ENCODE measurements around the gene LITAF. TPM values are rescaled to one million over a fixed set of nuclear protein-coding genes. Genes with fewer than 3 reads are reported as not detected.
A peak's percentile ranks its signal among the peaks of the same experiment; 100 is the strongest.

LITAF gene
- total RNA-seq, 2 experiments from 2014 or later, result 12.2 to 43.2 TPM

DNA sequence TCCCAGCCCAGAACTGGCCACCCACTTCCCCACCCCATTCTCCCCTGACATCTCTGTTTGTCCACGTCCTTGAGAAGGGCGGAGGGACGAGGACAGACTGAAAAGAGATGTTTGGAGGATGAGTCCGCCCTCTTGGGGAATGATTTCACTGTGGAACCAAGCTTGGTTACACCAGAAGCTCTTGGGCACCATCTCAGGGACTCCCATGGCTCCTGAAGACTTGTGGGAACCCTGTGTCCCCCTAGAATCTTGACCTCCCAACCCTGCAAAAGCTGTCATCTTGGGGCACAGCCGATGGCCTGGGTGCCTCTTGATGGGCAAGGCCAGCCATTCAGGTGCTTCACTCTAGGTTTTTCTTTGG lies 25.9 kb upstream of the LITAF start:
- Histone ChIP-seq H3K4me1 (ENCODE audit: insufficient read depth, low read length, poor library complexity, severe bottlenecking) (peaks cover 47% of the 10 kb centered on the region), H3K27ac (ENCODE audit: low read depth, low read length, poor library complexity, severe bottlenecking) (no peak overlapping the region), H3K4me3 (ENCODE audit: low read depth, low read length, poor library complexity, severe bottlenecking) (no peak overlapping the region), H3K4me2 (ENCODE audit: low read length) (peak overlapping the region; percentile 51; the same call in 1 of the 2 replicates), H3K9me3 (ENCODE audit: low read length) (no peaks in the 10 kb centered on the region), H3K79me2 (ENCODE audit: insufficient read depth, low read depth, low read length) (no peaks in the 10 kb centered on the region), H4K20me1 (ENCODE audit: insufficient read depth, low read length) (no peaks in the 10 kb centered on the region), H3K9me2 (ENCODE audit: insufficient read depth, low read length) (no peaks in the 10 kb centered on the region), H2AFZ (ENCODE audit: low read length) (peak overlapping the region; percentile 39; the same call in 1 of the 2 replicates), H3K36me3 (ENCODE audit: insufficient read depth, low read length) (no peaks in the 10 kb centered on the region)
- CTCF ChIA-PET (ENCODE audit: unreplicated experiment), result interaction anchor here (0.6 kb wide), 1 partner anchor 25 kb away, joined by 4 read pairs; no protein-coding TSS in a partner anchor
- no peak for TF ChIP-seq EZH2phosphoT487 (IDR thresholded peaks at IDR 0.05; ENCODE audit: borderline replicate concordance, low read depth, low read length)
- TF ChIP-seq, protein P1, sequence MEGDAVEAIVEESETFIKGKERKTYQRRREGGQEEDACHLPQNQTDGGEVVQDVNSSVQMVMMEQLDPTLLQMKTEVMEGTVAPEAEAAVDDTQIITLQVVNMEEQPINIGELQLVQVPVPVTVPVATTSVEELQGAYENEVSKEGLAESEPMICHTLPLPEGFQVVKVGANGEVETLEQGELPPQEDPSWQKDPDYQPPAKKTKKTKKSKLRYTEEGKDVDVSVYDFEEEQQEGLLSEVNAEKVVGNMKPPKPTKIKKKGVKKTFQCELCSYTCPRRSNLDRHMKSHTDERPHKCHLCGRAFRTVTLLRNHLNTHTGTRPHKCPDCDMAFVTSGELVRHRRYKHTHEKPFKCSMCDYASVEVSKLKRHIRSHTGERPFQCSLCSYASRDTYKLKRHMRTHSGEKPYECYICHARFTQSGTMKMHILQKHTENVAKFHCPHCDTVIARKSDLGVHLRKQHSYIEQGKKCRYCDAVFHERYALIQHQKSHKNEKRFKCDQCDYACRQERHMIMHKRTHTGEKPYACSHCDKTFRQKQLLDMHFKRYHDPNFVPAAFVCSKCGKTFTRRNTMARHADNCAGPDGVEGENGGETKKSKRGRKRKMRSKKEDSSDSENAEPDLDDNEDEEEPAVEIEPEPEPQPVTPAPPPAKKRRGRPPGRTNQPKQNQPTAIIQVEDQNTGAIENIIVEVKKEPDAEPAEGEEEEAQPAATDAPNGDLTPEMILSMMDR (conservative IDR thresholded peaks at IDR 0.05; ENCODE audit: low read length), result no peak
- intact Hi-C loops (cut with micrococcal nuclease; ENCODE audit: unreplicated experiment), result no loop called here
- no peak for DNase-seq (ENCODE audit: low spot score)
- BruUV-seq (replicated peaks), result no TSS peak
- POLR2A ChIA-PET, result interaction anchor here (1.1 to 1.4 kb wide), 2 partner anchors 19 to 30 kb away, joined by 6 to 11 read pairs; no protein-coding TSS in a partner anchor

DNA sequence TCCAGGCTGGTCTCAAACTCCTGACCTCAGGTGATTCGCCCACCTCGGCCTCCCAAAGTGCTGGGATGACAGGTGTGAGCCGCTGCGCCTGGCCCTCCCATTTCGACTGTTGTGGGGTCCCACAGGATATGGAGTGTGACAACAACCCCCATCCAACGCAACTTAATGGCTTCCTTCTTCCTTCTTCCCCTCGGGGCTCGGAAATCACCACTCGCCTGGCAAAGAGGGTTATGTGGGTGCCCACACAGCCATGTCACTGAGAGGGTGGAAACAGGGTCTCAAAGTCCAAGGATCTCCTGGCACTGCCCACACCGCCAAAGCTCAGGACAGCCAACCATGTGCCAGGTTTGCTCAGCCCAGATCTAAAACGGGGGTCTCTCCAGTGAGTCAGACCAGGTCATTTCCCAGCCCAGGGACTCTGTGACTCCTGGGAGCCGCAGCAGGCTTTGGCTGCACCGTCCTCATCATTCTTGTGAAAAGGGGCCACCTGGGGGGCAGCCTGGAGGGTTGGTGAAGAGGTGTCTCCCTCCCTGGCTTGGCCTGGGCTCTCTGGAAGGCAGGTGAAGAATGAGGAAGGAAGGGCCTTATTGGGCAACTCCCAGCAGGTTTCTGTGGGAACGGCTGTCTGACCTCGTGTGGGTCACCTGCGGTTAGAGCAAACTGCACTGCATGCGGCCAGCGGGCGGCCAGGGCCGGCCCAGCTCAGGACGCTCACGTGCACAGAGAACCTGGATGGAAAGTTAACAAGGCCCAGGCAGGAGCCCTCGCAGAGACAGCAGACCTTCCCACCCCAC lies 25.3 kb upstream of the LITAF start:
- no peaks in the 10 kb centered on the region for H3K9me2 ChIP-seq (ENCODE audit: insufficient read depth, low read length)
- peaks cover 47% of the 10 kb centered on the region for H3K4me1 ChIP-seq (ENCODE audit: insufficient read depth, low read length, poor library complexity, severe bottlenecking)
- intact Hi-C loops (cut with micrococcal nuclease; ENCODE audit: unreplicated experiment), result no loop called here
- no peak overlapping the region for H3K27ac ChIP-seq (ENCODE audit: low read depth, low read length, poor library complexity, severe bottlenecking)
- TF ChIP-seq, protein P1 (conservative IDR thresholded peaks at IDR 0.05; ENCODE audit: low read length), result no peak
- no peak for TF ChIP-seq EZH2phosphoT487 (IDR thresholded peaks at IDR 0.05; ENCODE audit: borderline replicate concordance, low read depth, low read length)
- peak overlapping the region; percentile 39; the same call in 1 of the 2 replicates for H2AFZ ChIP-seq (ENCODE audit: low read length)
- peak overlapping the region; percentile 51; the same call in 1 of the 2 replicates for H3K4me2 ChIP-seq (ENCODE audit: low read length)
- H3K9me3 ChIP-seq (ENCODE audit: low read length), result no peaks in the 10 kb centered on the region
- ChIA-PET CTCF (ENCODE audit: unreplicated experiment) (no interaction called here), POLR2A (interaction anchor here (1.1 to 1.4 kb wide), 2 partner anchors 19 to 30 kb away, joined by 6 to 11 read pairs; no protein-coding TSS in a partner anchor)
- no peak overlapping the region for H3K4me3 ChIP-seq (ENCODE audit: low read depth, low read length, poor library complexity, severe bottlenecking)
- no TSS peak for BruUV-seq (replicated peaks)
- no peaks in the 10 kb centered on the region for H4K20me1 ChIP-seq (ENCODE audit: insufficient read depth, low read length)
- H3K79me2 ChIP-seq (ENCODE audit: insufficient read depth, low read depth, low read length), result no peaks in the 10 kb centered on the region
- no peak for DNase-seq (ENCODE audit: low spot score)
- no peaks in the 10 kb centered on the region for H3K36me3 ChIP-seq (ENCODE audit: insufficient read depth, low read length)

DNA sequence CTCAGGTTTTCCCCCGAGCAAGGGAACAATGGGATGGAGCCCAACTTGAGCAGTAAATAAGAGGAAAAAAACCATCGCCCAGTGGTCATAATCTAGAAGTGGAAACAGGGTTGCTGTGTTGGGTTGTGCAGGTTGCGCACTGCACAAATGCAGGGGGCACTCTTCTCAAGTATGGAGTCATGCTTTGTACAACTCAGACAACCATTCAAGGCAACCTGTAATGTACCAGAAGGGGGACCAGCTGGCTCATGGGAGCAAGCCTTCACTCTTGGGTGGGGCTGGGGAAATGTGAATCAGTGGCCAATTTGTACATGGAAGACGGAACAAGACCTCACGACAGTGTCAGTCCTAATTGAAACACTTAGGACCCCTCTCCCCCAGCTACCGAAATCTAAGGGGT lies 23.9 kb upstream of the LITAF start:
- H3K27ac ChIP-seq (ENCODE audit: low read depth, low read length, poor library complexity, severe bottlenecking), result no peak overlapping the region
- H3K36me3 ChIP-seq (ENCODE audit: insufficient read depth, low read length), result no peaks in the 10 kb centered on the region
- CTCF ChIA-PET (ENCODE audit: unreplicated experiment), result no interaction called here
- POLR2A ChIA-PET, result interaction anchor here (0.7 kb wide), 1 partner anchor 68 kb away, joined by 4 read pairs; no protein-coding TSS in a partner anchor
- H3K9me3 ChIP-seq (ENCODE audit: low read length), result no peaks in the 10 kb centered on the region
- no peak overlapping the region for H2AFZ ChIP-seq (ENCODE audit: low read length)
- no peaks in the 10 kb centered on the region for H3K79me2 ChIP-seq (ENCODE audit: insufficient read depth, low read depth, low read length)
- H3K9me2 ChIP-seq (ENCODE audit: insufficient read depth, low read length), result no peaks in the 10 kb centered on the region
- peaks cover 47% of the 10 kb centered on the region for H3K4me1 ChIP-seq (ENCODE audit: insufficient read depth, low read length, poor library complexity, severe bottlenecking)
- no TSS peak for BruUV-seq (replicated peaks)
- no peak for TF ChIP-seq EZH2phosphoT487 (IDR thresholded peaks at IDR 0.05; ENCODE audit: borderline replicate concordance, low read depth, low read length)
- TF ChIP-seq, protein P1 (conservative IDR thresholded peaks at IDR 0.05; ENCODE audit: low read length), result peak; percentile 58; the same call in 1 of the 2 replicates
- no peak overlapping the region for H3K4me3 ChIP-seq (ENCODE audit: low read depth, low read length, poor library complexity, severe bottlenecking)
- H4K20me1 ChIP-seq (ENCODE audit: insufficient read depth, low read length), result no peaks in the 10 kb centered on the region
- intact Hi-C loops (cut with micrococcal nuclease; ENCODE audit: unreplicated experiment), result no loop called here
- no peak overlapping the region for H3K4me2 ChIP-seq (ENCODE audit: low read length)
- peak; percentile 43 for DNase-seq (ENCODE audit: low spot score)
